T-cell (primary cell): ENCODE data around the gene FAM83B. TPM values are rescaled to one million over a fixed set of nuclear protein-coding genes. Genes with fewer than 3 reads are reported as not detected.

Experiments
- ATAC-seq, 4 experiments: fragments of 200-7000 bp in 3 of 4; fragments of 150-1000 bp in 1 of 4; cut with Tn5 transposase; replicated peaks in 1 of 4; 1 replicate in 3 of 4; 2 replicates in 1 of 4; pipeline ENCODE4 v1.10.0; 2021; ENCODE audit warnings: moderate library complexity in 3 of 4, mild to moderate bottlenecking in 2 of 4, moderate number of reproducible peaks in 1 of 4
- CTCF ChIA-PET, 2 donors: fragments of 300-600 bp; sonication (Branson Sonifier 250); formaldehyde crosslinking; loops; one replicate each; lab custom pipeline; 2022; ENCODE audit warnings: antibody characterized with exemption in 2 of 2; lab: Charles Lee
- POLR2A ChIA-PET, 2 donors: fragments of 300-600 bp; sonication (Branson Sonifier 250); formaldehyde crosslinking; loops; one replicate each; lab custom pipeline; 2022; ENCODE audit warnings: antibody characterized with exemption in 2 of 2; lab: Charles Lee
- DNase-seq, 35 experiments: peaks; one replicate each; pipeline versions ENCODE4 v3.0.0 to v3.0.0-alpha.2; 2013 to 2023
- H3K27ac ChIP-seq: one replicate; pipeline ENCODE4 v1.5.1; 2013; ENCODE audit warnings: low read length
- H3K27me3 ChIP-seq, 2 experiments: replicated peaks in 1 of 2; 1 replicate in 1 of 2; 2 replicates in 1 of 2; pipeline versions ENCODE4 v1.6.1 to v1.7.0; 2013; ENCODE audit warnings: low read length in 1 of 2, mixed read lengths in 1 of 2; ENCODE audit not compliant: control insufficient read depth in 2 of 2, insufficient read depth in 2 of 2; ENCODE audit errors: extremely low read depth in 1 of 2
- H3K36me3 ChIP-seq, 2 donors: 1 replicate in 1 of 2; 2 replicates in 1 of 2; pipeline versions ENCODE4 v1.6.1 to v1.7.0; 2013; ENCODE audit warnings: low read length in 1 of 2; ENCODE audit not compliant: control insufficient read depth in 2 of 2, insufficient read depth in 1 of 2; ENCODE audit errors: extremely low read depth in 1 of 2
- H3K4me1 ChIP-seq, 2 experiments: 1 replicate in 1 of 2; 2 replicates in 1 of 2; pipeline versions ENCODE4 v1.6.1 to v1.7.0; 2013; ENCODE audit warnings: low read length in 2 of 2, mixed read lengths in 1 of 2; ENCODE audit not compliant: insufficient read depth in 2 of 2, control insufficient read depth in 1 of 2; ENCODE audit errors: extremely low read depth in 1 of 2
- H3K4me3 ChIP-seq, 2 donors: 1 replicate in 1 of 2; 2 replicates in 1 of 2; pipeline versions ENCODE4 v1.5.1 to v1.7.0; 2013; ENCODE audit warnings: mild to moderate bottlenecking in 2 of 2, low read length in 1 of 2, moderate library complexity in 1 of 2; ENCODE audit not compliant: control insufficient read depth in 1 of 2; ENCODE audit errors: extremely low read depth in 1 of 2
- H3K9me3 ChIP-seq: 2 replicates; pipeline ENCODE4 v1.7.0; 2013
- H3K27ac Mint-ChIP-seq, 2 donors: one replicate each; pipeline ENCODE4 v1.8.0; 2020 to 2021; ENCODE audit warnings: mild to moderate bottlenecking in 2 of 2, mixed read lengths in 2 of 2
- H3K27me3 Mint-ChIP-seq, 2 donors: one replicate each; pipeline ENCODE4 v1.8.0; 2021 to 2022; ENCODE audit warnings: mixed read lengths in 2 of 2
- H3K36me3 Mint-ChIP-seq: one replicate; pipeline ENCODE4 v1.8.0; 2021; ENCODE audit warnings: mixed read lengths
- H3K4me1 Mint-ChIP-seq, 3 donors: one replicate each; pipeline ENCODE4 v1.8.0; 2020 to 2022; ENCODE audit warnings: mixed read lengths in 3 of 3, mild to moderate bottlenecking in 1 of 3
- H3K4me3 Mint-ChIP-seq, 3 donors: one replicate each; pipeline ENCODE4 v1.8.0; 2020 to 2022; ENCODE audit warnings: mild to moderate bottlenecking in 3 of 3, mixed read lengths in 3 of 3, moderate library complexity in 3 of 3
- H3K9me3 Mint-ChIP-seq, 3 donors: one replicate each; pipeline ENCODE4 v1.8.0; 2020 to 2022; ENCODE audit warnings: mixed read lengths in 3 of 3
- WGBS: methylation state at CpG from one replicate; pipeline ENCODE4 v1.1.5; 2013; ENCODE audit warnings: missing lambda C conversion rate; ENCODE audit not compliant: insufficient coverage; 5-methylcytosine and 5-hydroxymethylcytosine counted together
- total RNA-seq, 35 experiments: library from RNA in 6 of 35; stranded (reverse) in 6 of 35; fragments of 120-200 nt in 1 of 35; gene quantifications; one replicate each; pipeline versions ENCODE4 v1.2.1 to v1.2.4 and lab custom pipeline; 2013 to 2026

Gene FAM83B
- total RNA-seq, 5 donors from 2014 or later (not counting 1 experiment from before 2014, with no cell fraction given) = 0.18 TPM; not detected in 4

- ChIA-PET CTCF (no interaction called here), POLR2A (no interaction called here)
- no peak overlapping the region for H3K4me3 Mint-ChIP-seq
- H3K27me3 ChIP-seq = no peaks in the 10 kb centered on the region
- H3K27ac Mint-ChIP-seq = no peak overlapping the region
- H3K4me3 ChIP-seq = no peak overlapping the region
- H3K36me3 ChIP-seq = no peaks in the 10 kb centered on the region
- ATAC-seq (no peak), DNase-seq (no peak)
- no peaks in the 10 kb centered on the region for H3K36me3 Mint-ChIP-seq
- no peaks in the 10 kb centered on the region for H3K27me3 Mint-ChIP-seq
- H3K27ac ChIP-seq = no peak overlapping the region
- 84% methylated on average over 4 of the region's 5 CpGs for WGBS
- H3K9me3 Mint-ChIP-seq = peaks cover 0 to 6% (median 3%) of the 10 kb centered on the region in 3 donors
- H3K4me1 Mint-ChIP-seq = no peaks in the 10 kb centered on the region
- no peaks in the 10 kb centered on the region for H3K4me1 ChIP-seq
- H3K9me3 ChIP-seq = no peaks in the 10 kb centered on the region
These were observed 18.6 kb downstream of the FAM83B start for GRCh38 chr6:54865091-54865631.

GRCh38 chr6:54868556-54868955 is 22.0 kb downstream of the FAM83B start:
- Histone ChIP-seq H3K4me3 (no peak overlapping the region), H3K9me3 (no peaks in the 10 kb centered on the region), H3K27me3 (no peaks in the 10 kb centered on the region), H3K4me1 (no peaks in the 10 kb centered on the region), H3K36me3 (no peaks in the 10 kb centered on the region), H3K27ac (no peak overlapping the region)
- H3K9me3 Mint-ChIP-seq = peaks cover 0 to 3% (median 3%) of the 10 kb centered on the region in 3 donors
- H3K4me1 Mint-ChIP-seq = no peaks in the 10 kb centered on the region
- no peak for ATAC-seq
- no peaks in the 10 kb centered on the region for H3K36me3 Mint-ChIP-seq
- H3K27ac Mint-ChIP-seq = no peak overlapping the region
- H3K27me3 Mint-ChIP-seq = no peaks in the 10 kb centered on the region
- H3K4me3 Mint-ChIP-seq = no peak overlapping the region
- CTCF ChIA-PET = no interaction called here
- POLR2A ChIA-PET = no interaction called here
- no peak for DNase-seq

GRCh38 chr6:54873599-54873998 is 27.0 kb downstream of the FAM83B start:
- no peak overlapping the region for H3K27ac Mint-ChIP-seq
- ChIA-PET CTCF (no interaction called here), POLR2A (no interaction called here)
- ATAC-seq = no peak
- Histone ChIP-seq H3K4me3 (no peak overlapping the region), H3K27ac (no peak overlapping the region), H3K27me3 (no peaks in the 10 kb centered on the region), H3K9me3 (no peaks in the 10 kb centered on the region), H3K36me3 (no peaks in the 10 kb centered on the region), H3K4me1 (no peaks in the 10 kb centered on the region)
- no peaks in the 10 kb centered on the region for H3K27me3 Mint-ChIP-seq
- no peaks in the 10 kb centered on the region for H3K4me1 Mint-ChIP-seq
- no peak for DNase-seq
- no peak overlapping the region for H3K4me3 Mint-ChIP-seq
- no peaks in the 10 kb centered on the region for H3K36me3 Mint-ChIP-seq
- peaks cover 3 to 4% (median 3%) of the 10 kb centered on the region in 3 donors for H3K9me3 Mint-ChIP-seq
- no CpG with 5 or more reads among the region's 1 CpG for WGBS

GRCh38 chr6:54874349-54875048 is 27.9 kb downstream of the FAM83B start:
- no peak for DNase-seq
- no peaks in the 10 kb centered on the region for H3K4me1 Mint-ChIP-seq
- Histone ChIP-seq H3K9me3 (no peaks in the 10 kb centered on the region), H3K4me1 (no peaks in the 10 kb centered on the region), H3K36me3 (no peaks in the 10 kb centered on the region), H3K4me3 (no peak overlapping the region), H3K27ac (no peak overlapping the region), H3K27me3 (no peaks in the 10 kb centered on the region)
- no peak overlapping the region for H3K27ac Mint-ChIP-seq
- ATAC-seq = no peak
- peaks cover 2 to 4% (median 3%) of the 10 kb centered on the region in 3 donors for H3K9me3 Mint-ChIP-seq
- no peaks in the 10 kb centered on the region for H3K27me3 Mint-ChIP-seq
- no CpG with 5 or more reads among the region's 2 CpGs for WGBS
- no peak overlapping the region for H3K4me3 Mint-ChIP-seq
- CTCF ChIA-PET = no interaction called here
- no peaks in the 10 kb centered on the region for H3K36me3 Mint-ChIP-seq
- POLR2A ChIA-PET = no interaction called here

- no peak for DNase-seq
- POLR2A ChIA-PET = no interaction called here
- H3K27me3 ChIP-seq = no peaks in the 10 kb centered on the region
- H3K9me3 ChIP-seq = no peaks in the 10 kb centered on the region
- H3K27ac ChIP-seq = no peak overlapping the region
- H3K36me3 ChIP-seq = no peaks in the 10 kb centered on the region
- Mint-ChIP-seq H3K36me3 (no peaks in the 10 kb centered on the region), H3K4me3 (no peak overlapping the region), H3K9me3 (peaks cover 0 to 4% (median 3%) of the 10 kb centered on the region in 3 donors), H3K27ac (no peak overlapping the region), H3K27me3 (no peaks in the 10 kb centered on the region), H3K4me1 (no peaks in the 10 kb centered on the region)
- 100% methylated on average over 2 of the region's 3 CpGs for WGBS
- no peaks in the 10 kb centered on the region for H3K4me1 ChIP-seq
- CTCF ChIA-PET = no interaction called here
- no peak overlapping the region for H3K4me3 ChIP-seq
- no peak for ATAC-seq
These were observed 29.0 kb downstream of the FAM83B start for GRCh38 chr6:54875539-54875938.

- POLR2A ChIA-PET = no interaction called here
- Histone ChIP-seq H3K27me3 (no peaks in the 10 kb centered on the region), H3K9me3 (no peaks in the 10 kb centered on the region), H3K4me3 (no peak overlapping the region), H3K27ac (no peak overlapping the region), H3K36me3 (no peaks in the 10 kb centered on the region), H3K4me1 (no peaks in the 10 kb centered on the region)
- Mint-ChIP-seq H3K36me3 (no peaks in the 10 kb centered on the region), H3K27me3 (no peaks in the 10 kb centered on the region), H3K27ac (no peak overlapping the region), H3K9me3 (peaks cover 0 to 4% (median 3%) of the 10 kb centered on the region in 3 donors), H3K4me1 (no peaks in the 10 kb centered on the region), H3K4me3 (no peak overlapping the region)
- CTCF ChIA-PET = no interaction called here
- ATAC-seq (no peak), DNase-seq (no peak)
- no CpG with 5 or more reads among the region's 8 CpGs for WGBS
These were observed 29.8 kb downstream of the FAM83B start for GRCh38 chr6:54876365-54876764.
